Tibial artery (tissue), 4 donors: ENCODE results near the gene PTPRN2.
"Not testable (repeated sequence)": the region's sequence is repeated elsewhere in the genome, so short reads cannot be mapped to it uniquely, and the experiment has no call there.

Experiments used
- DNase-seq, 2 donors: peaks; one replicate each; pipeline ENCODE4 v3.0.0-alpha.2; 2019
- H3K27ac ChIP-seq, 2 donors: fragments of 200-600 bp; sonication (generic) in 1 of 2; 1 replicate in 1 of 2; 2 replicates in 1 of 2; pipeline ENCODE4 v1.5.1; 2018 to 2019; ENCODE audit warnings: mild to moderate bottlenecking in 1 of 2
- H3K27me3 ChIP-seq, 2 donors: fragments of 200-600 bp; sonication (generic) in 1 of 2; one replicate each; pipeline versions ENCODE4 v1.5.1 to v1.6.0; 2016 to 2019
- H3K36me3 ChIP-seq, 3 donors: fragments of 200-600 bp; sonication (generic) in 2 of 3; one replicate each; pipeline ENCODE4 v1.5.1; 2016 to 2019; ENCODE audit warnings: mild to moderate bottlenecking in 2 of 3
- H3K4me1 ChIP-seq, 4 donors: fragments of 200-600 bp; sonication (generic) in 2 of 4; 1 replicate in 3 of 4; 2 replicates in 1 of 4; pipeline ENCODE4 v1.5.1; 2016 to 2019
- H3K4me3 ChIP-seq, 2 donors: fragments of 200-600 bp; sonication (generic) in 1 of 2; 1 replicate in 1 of 2; 2 replicates in 1 of 2; pipeline ENCODE4 v1.5.1; 2018 to 2019; ENCODE audit warnings: mild to moderate bottlenecking in 2 of 2
- H3K9me3 ChIP-seq, 3 donors: fragments of 200-600 bp; sonication (generic) in 1 of 3; one replicate each; pipeline ENCODE4 v1.5.1; 2016 to 2019
- CTCF ChIP-seq, 2 experiments: fragments of 200-600 bp in 1 of 2; fragments of 450-650 bp in 1 of 2; IDR thresholded peaks; one replicate each; pipeline ENCODE4 v1.5.1; 2017 to 2019; ENCODE audit warnings: antibody characterized with exemption in 2 of 2, mild to moderate bottlenecking in 1 of 2, moderate library complexity in 1 of 2
- intact Hi-C: fragments of 100-400 bp; cut with DNase I; formaldehyde crosslinking; loops from one replicate; pipeline ENCODE4 v1.15.0; 2023; ENCODE audit warnings: low total_unique reads

PTPRN2 gene

GRCh38 chr7:158296798-158297104, 290.9 kb downstream of the PTPRN2 start:
- Histone ChIP-seq H3K27me3 (no peaks in the 10 kb centered on the region), H3K4me3 (no peak overlapping the region), H3K36me3 (no peaks in the 10 kb centered on the region), H3K27ac (no peak overlapping the region), H3K9me3 (no peaks in the 10 kb centered on the region), H3K4me1 (no peaks in the 10 kb centered on the region)
- TF ChIP-seq CTCF (IDR thresholded peaks at IDR 0.05) = no peak
- intact Hi-C loops = no loop called here
- DNase-seq = no peak

DNA sequence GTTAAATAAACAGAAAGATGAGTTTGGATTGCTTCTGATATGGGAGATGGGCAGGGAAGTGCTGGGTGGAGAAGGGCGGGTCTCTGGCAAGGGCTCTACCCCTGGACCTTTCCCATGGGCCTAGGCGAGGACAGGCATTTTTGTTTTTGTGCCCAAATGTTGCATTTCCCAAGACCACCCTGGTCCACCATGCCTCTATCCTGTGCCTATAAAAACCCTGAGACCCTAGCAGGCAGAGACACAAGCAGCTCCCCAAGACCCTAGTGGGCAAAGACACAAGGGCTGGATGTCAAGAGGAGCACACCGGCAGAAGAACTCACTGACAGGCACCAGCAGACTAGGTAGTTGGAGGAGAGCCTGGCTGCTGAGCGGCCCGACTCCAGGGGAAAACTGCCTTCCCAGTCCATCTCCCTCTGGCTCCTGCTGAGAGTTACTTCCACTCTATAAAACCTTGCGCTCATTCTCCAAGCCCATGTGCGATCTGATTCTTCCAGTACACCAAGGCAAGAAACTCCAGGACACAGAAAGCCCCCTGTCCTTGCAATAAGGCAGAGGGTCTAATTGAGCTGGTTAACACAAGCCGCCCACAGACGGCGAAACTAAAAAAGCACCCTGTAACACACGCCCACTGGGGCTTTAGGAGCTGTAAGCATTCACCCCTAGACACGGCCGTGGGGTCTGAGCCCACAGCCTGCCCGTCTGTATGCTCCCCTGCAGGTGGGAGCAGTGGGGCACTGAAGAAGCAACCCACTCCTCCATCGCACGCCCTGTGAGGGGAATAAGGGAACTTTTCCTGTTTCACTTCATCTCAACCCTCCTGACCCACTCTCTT, 291.4 kb downstream of the PTPRN2 start:
- Histone ChIP-seq H3K4me1 (no peaks in the 10 kb centered on the region), H3K4me3 (no peak overlapping the region), H3K36me3 (no peaks in the 10 kb centered on the region), H3K9me3 (no peaks in the 10 kb centered on the region), H3K27me3 (no peaks in the 10 kb centered on the region), H3K27ac (no peak overlapping the region)
- TF ChIP-seq CTCF (IDR thresholded peaks at IDR 0.05) = no peak
- peak in 1 of 2 donors; percentile 5 for DNase-seq
- intact Hi-C loops = no loop called here

DNA sequence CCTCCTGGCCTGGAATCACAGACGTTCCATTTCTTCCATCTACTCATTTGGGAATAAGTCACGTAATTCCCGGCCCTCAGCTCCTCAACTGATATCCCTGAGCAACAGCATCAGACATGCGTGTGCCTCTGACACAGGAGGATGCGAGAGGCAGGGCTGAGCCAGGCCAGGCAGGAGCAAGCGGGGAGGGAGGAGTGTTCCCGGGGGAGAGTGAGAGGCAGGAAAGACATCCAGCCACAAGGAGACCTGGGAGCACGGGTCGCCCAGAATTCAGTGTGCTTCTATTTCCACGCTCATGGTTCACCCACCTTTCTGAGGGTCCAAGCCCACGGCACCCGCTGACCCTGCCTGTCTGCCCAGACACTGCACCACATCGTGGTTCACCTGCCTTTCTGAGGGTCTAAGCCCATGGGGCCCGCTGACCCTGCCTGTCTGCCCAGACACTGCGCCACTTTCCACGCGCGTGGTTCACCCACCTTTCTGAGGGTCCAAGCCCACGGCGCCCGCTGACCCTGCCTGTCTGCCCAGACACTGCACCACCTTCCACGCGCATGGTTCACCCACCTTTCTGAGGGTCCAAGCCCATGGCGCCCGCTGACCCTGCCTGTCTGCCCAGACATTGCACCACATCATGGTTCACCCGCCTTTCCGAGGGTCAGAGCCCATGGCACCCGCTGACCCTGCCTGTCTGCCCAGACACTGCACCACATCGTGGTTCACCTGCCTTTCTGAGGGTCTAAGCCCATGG, 293.0 kb downstream of the PTPRN2 start:
- H3K27me3 ChIP-seq, H3K9me3 ChIP-seq, intact Hi-C loops, DNase-seq, H3K4me1 ChIP-seq, H3K4me3 ChIP-seq, H3K27ac ChIP-seq, H3K36me3 ChIP-seq: not testable (repeated sequence)

GRCh38 chr7:158292948-158293347, 294.7 kb downstream of the PTPRN2 start:
- intact Hi-C loops = no loop called here
- no peak for TF ChIP-seq CTCF (IDR thresholded peaks at IDR 0.05)
- Histone ChIP-seq H3K4me3 (no peak overlapping the region), H3K27ac (no peak overlapping the region), H3K4me1 (no peaks in the 10 kb centered on the region), H3K9me3 (peaks cover 0 to 14% (median 8%) of the 10 kb centered on the region in 3 donors), H3K27me3 (no peaks in the 10 kb centered on the region), H3K36me3 (no peaks in the 10 kb centered on the region)
- DNase-seq = no peak

DNA sequence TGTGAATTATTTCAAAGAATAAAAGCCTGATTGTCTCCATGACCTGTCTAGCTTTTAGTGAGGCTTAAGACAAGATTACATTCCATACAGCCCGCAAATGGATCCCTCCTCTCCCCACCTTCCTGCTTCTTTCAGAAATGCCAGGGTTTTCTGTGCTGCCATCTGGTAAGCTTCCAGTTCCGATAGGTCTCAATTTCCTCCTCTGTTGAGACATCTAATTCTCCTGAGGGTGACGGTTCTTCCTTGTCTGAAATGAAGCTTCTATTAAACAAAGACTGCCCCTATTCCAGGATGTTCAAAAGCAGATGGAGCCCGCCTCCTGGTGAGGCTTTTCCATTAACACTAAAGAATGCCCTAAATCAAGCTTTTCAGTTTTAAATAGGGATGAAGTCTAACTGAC, 295.6 kb downstream of the PTPRN2 start:
- no peak for TF ChIP-seq CTCF (IDR thresholded peaks at IDR 0.05)
- intact Hi-C loops = no loop called here

More for the DNA sequence above, 295.6 kb downstream of the PTPRN2 start:
- Histone ChIP-seq H3K4me3 (no peak overlapping the region), H3K36me3 (no peaks in the 10 kb centered on the region), H3K27me3 (no peaks in the 10 kb centered on the region), H3K9me3 (peaks cover 0 to 15% (median 8%) of the 10 kb centered on the region in 3 donors), H3K4me1 (no peaks in the 10 kb centered on the region), H3K27ac (no peak overlapping the region)
- peak; percentile 3 to 13 for DNase-seq
